ENCODE data around the gene NTSR1. TPM values are rescaled to one million over a fixed set of nuclear protein-coding genes. Genes with fewer than 3 reads are reported as not detected.

NTSR1 gene
- total and polyA plus RNA-seq, 9 donors, result 0.05 to 0.23 (median 0.08) TPM; not detected in 5

GRCh38 chr20:62667530-62668440 is 40.9 kb upstream of the NTSR1 start:
- Histone ChIP-seq H3K27me3 (no peaks in the 10 kb centered on the region), H3K9me3 (no peaks in the 10 kb centered on the region), H3K4me1 (ENCODE audit: insufficient read depth) (no peaks in the 10 kb centered on the region), H3K4me3 (no peak overlapping the region), H3K36me3 (no peaks in the 10 kb centered on the region), H3K27ac (no peak overlapping the region)
- intact Hi-C loops (cut with DNase I), result loop anchor here (2.0 to 5.0 kb wide), 4 partner anchors 123 to 340 kb away; partner anchors contain the start of gene BHLHE23 (in 2 of the 4)
- 74 to 80% (median 76%) methylated on average over 30 of the region's 30 CpGs for WGBS, 3 donors
- no peak for TF ChIP-seq POLR2A (IDR thresholded peaks at IDR 0.05)
- no peak for TF ChIP-seq CTCF (IDR thresholded peaks at IDR 0.05)
- DNase-seq, result no peak

GRCh38 chr20:62668441-62669027 is 40.1 kb upstream of the NTSR1 start:
- Histone ChIP-seq H3K27ac (no peak overlapping the region), H3K27me3 (no peaks in the 10 kb centered on the region), H3K9me3 (no peaks in the 10 kb centered on the region), H3K4me3 (no peak overlapping the region), H3K36me3 (no peaks in the 10 kb centered on the region), H3K4me1 (ENCODE audit: insufficient read depth) (no peaks in the 10 kb centered on the region)
- WGBS, 3 donors, result 49 to 51% (median 49%) methylated on average over 13 of the region's 13 CpGs
- TF ChIP-seq CTCF (IDR thresholded peaks at IDR 0.05) (peak; percentile 55 to 79 (median 78)), EP300 (IDR thresholded peaks at IDR 0.05) (no peak), POLR2A (IDR thresholded peaks at IDR 0.05) (no peak)
- peak; percentile 60 to 83 (median 78) for DNase-seq
- intact Hi-C loops (cut with DNase I), result loop anchor here (2.0 to 5.0 kb wide), 4 partner anchors 122 to 339 kb away; partner anchors contain the start of gene BHLHE23 (in 2 of the 4)

- TF ChIP-seq POLR2A (IDR thresholded peaks at IDR 0.05) (no peak), CTCF (IDR thresholded peaks at IDR 0.05) (no peak), EP300 (IDR thresholded peaks at IDR 0.05) (no peak)
- no peak overlapping the region for H3K27ac ChIP-seq
- WGBS, 3 donors, result 85 to 87% (median 87%) methylated on average over 10 of the region's 10 CpGs
- no peaks in the 10 kb centered on the region for H3K9me3 ChIP-seq
- no peaks in the 10 kb centered on the region for H3K36me3 ChIP-seq
- intact Hi-C loops (cut with DNase I), result loop anchor here (2.0 to 5.0 kb wide), 4 partner anchors 122 to 338 kb away; partner anchors contain the start of gene BHLHE23 (in 2 of the 4)
- no peaks in the 10 kb centered on the region for H3K4me1 ChIP-seq (ENCODE audit: insufficient read depth)
- DNase-seq, result peak in 1 of 5 donors; percentile 13
- H3K27me3 ChIP-seq, result no peaks in the 10 kb centered on the region
- no peak overlapping the region for H3K4me3 ChIP-seq
Observed at GRCh38 chr20:62669249-62669648, 39.4 kb upstream of the NTSR1 start.

- intact Hi-C loops (cut with DNase I), result no loop called here
- H3K9me3 ChIP-seq, result no peaks in the 10 kb centered on the region
- 85 to 89% (median 87%) methylated on average over 14 of the region's 14 CpGs for WGBS, 3 donors
- H3K36me3 ChIP-seq, result no peaks in the 10 kb centered on the region
- no peaks in the 10 kb centered on the region for H3K27me3 ChIP-seq
- no peak for DNase-seq
- no peak overlapping the region for H3K27ac ChIP-seq
- TF ChIP-seq POLR2A (IDR thresholded peaks at IDR 0.05), result no peak
- H3K4me1 ChIP-seq (ENCODE audit: insufficient read depth), result no peaks in the 10 kb centered on the region
- no peak overlapping the region for H3K4me3 ChIP-seq
Observed at GRCh38 chr20:62670156-62670555, 38.5 kb upstream of the NTSR1 start.

Data from ovary (tissue), 9 donors.